ENCODE measurements around the gene TEX29.

TEX29 gene

DNA sequence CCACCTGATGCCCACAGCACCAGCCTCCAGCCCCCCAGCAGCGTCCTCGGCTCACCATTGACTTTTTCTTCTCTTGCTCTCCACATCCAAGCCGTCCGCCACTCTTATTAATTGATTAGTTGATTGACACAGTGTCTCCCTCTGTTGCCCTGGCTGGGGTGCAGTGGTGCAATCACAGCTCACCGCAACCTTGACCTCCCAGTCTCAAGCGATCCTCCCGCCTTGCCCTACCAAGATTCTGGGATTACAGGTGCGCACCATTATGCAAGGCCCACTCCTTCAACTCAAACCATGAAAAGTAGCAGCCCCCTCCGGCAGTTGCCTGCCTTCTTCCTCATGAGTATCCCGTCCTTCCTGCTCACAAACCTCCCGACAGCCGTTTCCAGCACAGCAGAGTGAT, 921 bp upstream of the TEX29 start:
- DNase-seq (ENCODE audit: insufficient read length, low spot score) (no peak), FAIRE-seq (no peak)
- no peak for TF ChIP-seq CTCF (IDR thresholded peaks at IDR 0.05; ENCODE audit: insufficient read depth, missing control alignments)

DNA sequence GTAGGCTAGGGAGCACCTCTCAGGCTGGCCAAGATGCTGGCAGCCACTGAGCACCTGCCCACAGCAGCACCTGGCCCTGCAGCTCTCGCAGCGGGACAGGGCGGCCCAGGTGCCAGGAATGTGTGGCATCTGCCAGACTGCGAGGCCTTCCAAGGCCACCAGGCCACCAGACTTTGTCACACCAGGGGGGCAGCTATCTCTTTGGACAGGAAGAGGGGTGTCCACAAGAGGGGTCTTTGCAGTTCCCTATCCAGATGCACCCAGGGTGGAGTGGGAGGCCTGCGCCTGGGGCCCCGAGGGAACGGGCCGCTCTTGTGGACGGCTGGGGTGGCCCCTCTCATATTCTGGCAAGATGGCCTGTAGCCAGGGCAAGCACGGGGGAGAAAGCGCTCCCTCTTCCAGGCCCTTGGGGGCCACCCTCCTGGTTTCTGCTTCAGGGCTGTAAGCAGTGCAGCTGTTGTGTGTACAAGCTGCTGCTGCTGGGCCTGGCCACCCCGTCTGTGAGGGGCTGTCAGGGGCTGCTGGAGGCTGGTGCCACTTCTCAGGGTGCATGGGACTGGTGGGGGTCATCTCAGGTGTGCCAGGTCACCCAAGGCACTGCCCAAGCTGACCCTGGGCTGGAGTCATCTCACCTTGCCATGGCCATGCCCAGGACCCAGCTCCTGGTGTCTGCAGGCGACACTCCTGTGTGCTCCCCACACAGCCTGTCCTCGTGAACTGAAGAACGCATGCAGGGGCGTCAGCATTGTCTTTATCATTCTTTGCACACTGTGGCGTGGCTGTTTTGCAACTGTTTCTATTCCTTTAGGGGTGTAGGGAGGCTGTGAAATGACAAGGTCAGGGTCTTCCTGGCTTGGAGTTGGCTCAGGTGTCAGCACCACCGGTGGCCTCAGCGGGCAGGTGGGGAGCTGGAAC, 1.8 kb downstream of the TEX29 start:
- DNase-seq (ENCODE audit: insufficient read length, low spot score) (no peak), FAIRE-seq (no peak)

GRCh38 chr13:111322916-111323331, 2.5 kb downstream of the TEX29 start:
- no peak for TF ChIP-seq CTCF (IDR thresholded peaks at IDR 0.05; ENCODE audit: insufficient read depth, missing control alignments)
- DNase-seq (ENCODE audit: insufficient read length, low spot score) (no peak), FAIRE-seq (no peak)

More for the DNA sequence above, 1.8 kb downstream of the TEX29 start:
- no peak for TF ChIP-seq CTCF (IDR thresholded peaks at IDR 0.05; ENCODE audit: insufficient read depth, missing control alignments)

- no peak for TF ChIP-seq CTCF (IDR thresholded peaks at IDR 0.05; ENCODE audit: insufficient read depth, missing control alignments)
- no peak for FAIRE-seq
These were observed 3.1 kb downstream of the TEX29 start for GRCh38 chr13:111323549-111323948.

DNA sequence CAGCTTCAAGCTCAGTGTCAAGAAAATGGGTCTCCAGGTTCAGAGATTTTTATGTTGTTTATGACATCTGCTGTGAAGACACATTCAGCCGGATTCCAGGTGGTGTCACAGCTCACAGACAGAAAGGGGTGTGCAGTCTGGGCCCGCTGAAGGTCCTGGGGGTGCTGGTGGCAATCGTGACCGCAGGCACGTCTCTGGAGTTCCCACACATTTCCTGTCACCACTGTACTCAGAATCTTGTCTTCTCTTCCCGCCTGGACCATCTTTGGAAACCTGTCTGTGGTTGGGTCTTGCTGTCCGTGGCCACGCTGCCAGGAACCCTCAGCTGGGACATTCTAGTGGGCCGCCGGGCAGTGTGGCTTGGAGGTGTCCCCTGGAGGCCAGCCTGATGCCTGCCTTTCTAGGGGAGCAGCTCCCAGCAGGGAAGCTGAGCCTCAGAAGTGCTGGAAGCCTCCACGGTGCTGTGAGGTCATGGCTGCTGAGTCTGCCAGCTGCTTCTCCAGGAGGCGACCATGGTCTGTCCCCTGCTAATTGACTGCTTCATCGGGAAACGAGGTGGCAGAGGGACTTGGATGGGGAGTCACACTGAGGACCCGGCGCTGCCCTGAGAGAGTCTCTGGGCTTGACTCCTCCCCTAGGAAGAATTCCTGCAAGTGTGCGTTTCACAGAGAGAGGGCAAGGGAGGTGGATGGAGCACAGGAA, 3.7 kb downstream of the TEX29 start:
- TF ChIP-seq CTCF (IDR thresholded peaks at IDR 0.05; ENCODE audit: insufficient read depth, missing control alignments), result no peak
- no peak for DNase-seq (ENCODE audit: insufficient read length, low spot score)
- no peak for FAIRE-seq

More at GRCh38 chr13:111323549-111323948, 3.1 kb downstream of the TEX29 start:
- no peak for DNase-seq (ENCODE audit: insufficient read length, low spot score)

- no peak for TF ChIP-seq CTCF (IDR thresholded peaks at IDR 0.05; ENCODE audit: insufficient read depth, missing control alignments)
- FAIRE-seq (no peak), DNase-seq (ENCODE audit: insufficient read length, low spot score) (no peak)
These were observed 4.3 kb downstream of the TEX29 start for GRCh38 chr13:111324736-111325135.
